Body of pancreas (tissue), 4 donors: ENCODE results near the gene IL3.

Source experiments
- CTCF ChIP-seq, 7 experiments: fragments of 450-650 bp in 4 of 7; fragments of 200-600 bp in 3 of 7; sonication (generic) in 3 of 7; IDR thresholded peaks; one replicate each; pipeline ENCODE4 v1.5.1; 2016 to 2019; ENCODE audit warnings: antibody characterized with exemption in 7 of 7
- POLR2A ChIP-seq, 3 donors: fragments of 450-650 bp; IDR thresholded peaks; one replicate each; pipeline ENCODE4 v1.6.1; 2016; ENCODE audit warnings: antibody characterized with exemption in 3 of 3, mild to moderate bottlenecking in 2 of 3

GRCh38 chr5:132016721-132017250 lies 43.7 kb upstream of the IL3 start:
- no peak for TF ChIP-seq CTCF (IDR thresholded peaks at IDR 0.05)
- no peak for TF ChIP-seq POLR2A (IDR thresholded peaks at IDR 0.05)
